SJSA1 (cell line): Measurements from ENCODE around the gene CYB561D2. TPM values are rescaled to one million over a fixed set of nuclear protein-coding genes. Genes with fewer than 3 reads are reported as not detected.

Experiments used
- DNase-seq, 2 experiments: peaks; one replicate each; pipeline ENCODE4 v3.0.0-alpha.2; 2015 to 2020; ENCODE audit warnings: low spot score in 2 of 2, low read depth in 1 of 2
- H3K27ac ChIP-seq: fragments of 250-450 bp; sonication (Bioruptor Pico); 2 replicates; pipeline ENCODE4 v1.5.1; 2020; ENCODE audit warnings: mild to moderate bottlenecking, moderate library complexity
- H3K27me3 ChIP-seq: fragments of 250-450 bp; sonication (Bioruptor Pico); replicated peaks from 2 replicates; pipeline ENCODE4 v1.5.1; 2020; ENCODE audit warnings: mild to moderate bottlenecking, moderate library complexity
- H3K36me3 ChIP-seq: fragments of 250-450 bp; sonication (Bioruptor Pico); 2 replicates; pipeline ENCODE4 v1.5.1; 2020; ENCODE audit warnings: mild to moderate bottlenecking
- H3K4me1 ChIP-seq: fragments of 250-450 bp; sonication (Bioruptor Pico); replicated peaks from 2 replicates; pipeline ENCODE4 v1.6.1; 2021; ENCODE audit warnings: mild to moderate bottlenecking
- H3K4me3 ChIP-seq: fragments of 250-450 bp; sonication (Bioruptor Pico); 2 replicates; pipeline ENCODE4 v1.5.1; 2020; ENCODE audit warnings: mild to moderate bottlenecking
- H3K9me3 ChIP-seq: fragments of 250-450 bp; sonication (Bioruptor Pico); replicated peaks from 2 replicates; pipeline ENCODE4 v1.5.1; 2020; ENCODE audit warnings: mild to moderate bottlenecking
- total RNA-seq: library from RNA; depleted of rRNA; stranded (reverse); fragments of >200 nt; shearing (Covaris generic); gene quantifications from 2 replicates; pipeline ENCODE4 v1.2.3, GENCODE V29; 2014

CYB561D2 gene
- total RNA-seq, 1 experiment from 2014 or later: 13.7 TPM

- H3K4me1 ChIP-seq: peaks cover 24% of the 10 kb centered on the region
- peak overlapping the region; percentile 97 for H3K4me3 ChIP-seq
- no peaks in the 10 kb centered on the region for H3K27me3 ChIP-seq
- H3K36me3 ChIP-seq: peaks cover 49% of the 10 kb centered on the region
- no peak for DNase-seq
- H3K27ac ChIP-seq: no peak overlapping the region; the same call in 1 of the 2 replicates
- no peaks in the 10 kb centered on the region for H3K9me3 ChIP-seq
Measured at GRCh38 chr3:50319894-50320625, 30.6 kb upstream of the CYB561D2 start.

GRCh38 chr3:50320853-50321335 lies 29.8 kb upstream of the CYB561D2 start:
- H3K27me3 ChIP-seq: no peaks in the 10 kb centered on the region
- no peaks in the 10 kb centered on the region for H3K9me3 ChIP-seq
- H3K4me1 ChIP-seq: peaks cover 24% of the 10 kb centered on the region
- peak overlapping the region; percentile 97 for H3K4me3 ChIP-seq
- H3K27ac ChIP-seq: peak overlapping the region; percentile 100
- peaks cover 50% of the 10 kb centered on the region for H3K36me3 ChIP-seq
- peak; percentile 85 to 92 for DNase-seq

GRCh38 chr3:50321336-50322114 lies 29.1 kb upstream of the CYB561D2 start:
- Histone ChIP-seq H3K4me1 (peaks cover 24% of the 10 kb centered on the region), H3K36me3 (peaks cover 47% of the 10 kb centered on the region), H3K27ac (peak overlapping the region; percentile 100), H3K27me3 (no peaks in the 10 kb centered on the region), H3K4me3 (peak overlapping the region; percentile 97), H3K9me3 (no peaks in the 10 kb centered on the region)
- peak; percentile 89 to 97 for DNase-seq

GRCh38 chr3:50322115-50322385 lies 28.6 kb upstream of the CYB561D2 start:
- Histone ChIP-seq H3K4me1 (peaks cover 21% of the 10 kb centered on the region), H3K27ac (no peak overlapping the region), H3K4me3 (peak overlapping the region; percentile 97), H3K27me3 (no peaks in the 10 kb centered on the region), H3K36me3 (peaks cover 44% of the 10 kb centered on the region), H3K9me3 (no peaks in the 10 kb centered on the region)
- no peak for DNase-seq

- Histone ChIP-seq H3K36me3 (peaks cover 44% of the 10 kb centered on the region), H3K9me3 (no peaks in the 10 kb centered on the region), H3K4me1 (peaks cover 25% of the 10 kb centered on the region), H3K27me3 (no peaks in the 10 kb centered on the region), H3K4me3 (peak within 1 kb of the TSS; percentile 97), H3K27ac (peak within 1 kb of the TSS; percentile 100)
- DNase-seq: no peak
Measured at GRCh38 chr3:50322386-50323091, 28.1 kb upstream of the CYB561D2 start, which contains the start of gene HYAL2. Gene HYAL2 (minus strand): TSS chr3:50322745. CDS start chr3:50320489, 2,256 bp downstream.

GRCh38 chr3:50323092-50323600 lies 27.5 kb upstream of the CYB561D2 start:
- Histone ChIP-seq H3K4me1 (peaks cover 26% of the 10 kb centered on the region), H3K27ac (no peak overlapping the region), H3K9me3 (no peaks in the 10 kb centered on the region), H3K36me3 (peaks cover 43% of the 10 kb centered on the region), H3K27me3 (no peaks in the 10 kb centered on the region), H3K4me3 (no peak overlapping the region)
- no peak for DNase-seq

- H3K4me3 ChIP-seq: no peak overlapping the region
- H3K4me1 ChIP-seq: peaks cover 31% of the 10 kb centered on the region
- H3K9me3 ChIP-seq: no peaks in the 10 kb centered on the region
- no peak for DNase-seq
- H3K36me3 ChIP-seq: peaks cover 38% of the 10 kb centered on the region
- H3K27ac ChIP-seq: no peak overlapping the region
- H3K27me3 ChIP-seq: no peaks in the 10 kb centered on the region
Measured at GRCh38 chr3:50323614-50324199, 27.0 kb upstream of the CYB561D2 start.

GRCh38 chr3:50324351-50325112 lies 26.1 kb upstream of the CYB561D2 start:
- Histone ChIP-seq H3K27me3 (no peaks in the 10 kb centered on the region), H3K36me3 (peaks cover 36% of the 10 kb centered on the region), H3K9me3 (no peaks in the 10 kb centered on the region), H3K4me3 (no peak overlapping the region), H3K4me1 (peaks cover 32% of the 10 kb centered on the region), H3K27ac (no peak overlapping the region)
- DNase-seq: peak; percentile 43 to 67

GRCh38 chr3:50325113-50325480 lies 25.6 kb upstream of the CYB561D2 start:
- Histone ChIP-seq H3K27me3 (no peaks in the 10 kb centered on the region), H3K4me3 (no peak overlapping the region), H3K36me3 (peaks cover 37% of the 10 kb centered on the region), H3K9me3 (no peaks in the 10 kb centered on the region), H3K27ac (no peak overlapping the region), H3K4me1 (peaks cover 29% of the 10 kb centered on the region)
- no peak for DNase-seq

- no peak overlapping the region for H3K4me3 ChIP-seq
- no peaks in the 10 kb centered on the region for H3K27me3 ChIP-seq
- peaks cover 43% of the 10 kb centered on the region for H3K36me3 ChIP-seq
- DNase-seq: no peak
- no peaks in the 10 kb centered on the region for H3K9me3 ChIP-seq
- no peak overlapping the region for H3K27ac ChIP-seq
- H3K4me1 ChIP-seq: peaks cover 24% of the 10 kb centered on the region
Measured at GRCh38 chr3:50325497-50326181, 25.0 kb upstream of the CYB561D2 start.

GRCh38 chr3:50326182-50326541 lies 24.5 kb upstream of the CYB561D2 start:
- Histone ChIP-seq H3K9me3 (no peaks in the 10 kb centered on the region), H3K27me3 (no peaks in the 10 kb centered on the region), H3K27ac (no peak overlapping the region), H3K36me3 (peaks cover 45% of the 10 kb centered on the region), H3K4me3 (no peak overlapping the region), H3K4me1 (peaks cover 22% of the 10 kb centered on the region)
- no peak for DNase-seq

- peaks cover 14% of the 10 kb centered on the region for H3K4me1 ChIP-seq
- no peak overlapping the region for H3K27ac ChIP-seq
- DNase-seq: no peak
Measured at GRCh38 chr3:50327129-50327528, 23.5 kb upstream of the CYB561D2 start.

More at GRCh38 chr3:50327129-50327528, 23.5 kb upstream of the CYB561D2 start:
- Histone ChIP-seq H3K27me3 (no peaks in the 10 kb centered on the region), H3K4me3 (peak overlapping the region; percentile 76), H3K9me3 (no peaks in the 10 kb centered on the region), H3K36me3 (peaks cover 53% of the 10 kb centered on the region)
